Right kidney (tissue), 1 donor: ENCODE data around the gene MTFR1L.

Experiments
- DNase-seq: peaks from one replicate; pipeline ENCODE4 v3.0.0-alpha.2; 2016

MTFR1L gene

GRCh38 chr1:25861316-25862286, 41.8 kb downstream of the MTFR1L start:
- no peak for DNase-seq

GRCh38 chr1:25862785-25863485, 43.2 kb downstream of the MTFR1L start:
- DNase-seq = no peak

GRCh38 chr1:25863486-25864262, 43.9 kb downstream of the MTFR1L start:
- DNase-seq = no peak

DNA sequence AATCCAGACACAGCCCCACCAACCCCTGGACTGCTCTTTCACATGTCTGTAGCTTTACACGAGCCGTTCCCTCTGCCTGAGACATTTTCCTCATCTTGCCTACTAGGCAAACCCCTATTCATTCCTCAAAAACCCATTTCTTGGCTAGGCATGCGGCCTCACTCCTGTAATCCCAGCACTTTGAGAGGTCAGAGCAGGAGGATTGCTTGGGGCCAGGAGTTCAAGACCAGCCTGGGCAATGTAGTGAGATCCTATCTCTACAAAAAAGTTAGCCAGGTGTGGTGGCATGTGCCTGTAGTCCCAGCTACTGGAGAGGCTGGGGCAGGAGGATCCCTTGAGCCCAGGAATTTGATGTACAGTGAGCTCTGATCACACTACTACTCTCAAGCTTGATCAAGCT, 44.7 kb downstream of the MTFR1L start:
- no peak for DNase-seq

DNA sequence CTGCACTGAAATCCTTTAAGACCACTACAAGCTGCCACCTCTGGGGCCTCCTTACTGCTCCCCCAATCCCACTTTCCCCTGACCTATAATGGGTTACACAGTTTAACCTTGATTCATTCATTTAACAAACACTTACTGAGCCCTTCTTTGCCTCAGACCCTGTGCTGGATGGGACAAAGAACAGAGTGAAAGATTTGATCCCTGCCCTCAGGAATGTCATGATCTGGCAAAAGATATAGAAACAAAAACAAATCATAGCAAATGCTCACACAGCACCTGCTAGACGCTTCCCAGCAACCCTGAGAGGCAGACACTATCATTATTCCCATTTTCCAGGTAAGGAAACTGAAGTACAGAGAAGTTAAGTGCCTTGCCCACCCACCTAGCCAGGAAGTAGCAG, 46.5 kb downstream of the MTFR1L start:
- DNase-seq = no peak

GRCh38 chr1:25867210-25867991, 47.6 kb downstream of the MTFR1L start:
- peak; percentile 55 for DNase-seq

DNA sequence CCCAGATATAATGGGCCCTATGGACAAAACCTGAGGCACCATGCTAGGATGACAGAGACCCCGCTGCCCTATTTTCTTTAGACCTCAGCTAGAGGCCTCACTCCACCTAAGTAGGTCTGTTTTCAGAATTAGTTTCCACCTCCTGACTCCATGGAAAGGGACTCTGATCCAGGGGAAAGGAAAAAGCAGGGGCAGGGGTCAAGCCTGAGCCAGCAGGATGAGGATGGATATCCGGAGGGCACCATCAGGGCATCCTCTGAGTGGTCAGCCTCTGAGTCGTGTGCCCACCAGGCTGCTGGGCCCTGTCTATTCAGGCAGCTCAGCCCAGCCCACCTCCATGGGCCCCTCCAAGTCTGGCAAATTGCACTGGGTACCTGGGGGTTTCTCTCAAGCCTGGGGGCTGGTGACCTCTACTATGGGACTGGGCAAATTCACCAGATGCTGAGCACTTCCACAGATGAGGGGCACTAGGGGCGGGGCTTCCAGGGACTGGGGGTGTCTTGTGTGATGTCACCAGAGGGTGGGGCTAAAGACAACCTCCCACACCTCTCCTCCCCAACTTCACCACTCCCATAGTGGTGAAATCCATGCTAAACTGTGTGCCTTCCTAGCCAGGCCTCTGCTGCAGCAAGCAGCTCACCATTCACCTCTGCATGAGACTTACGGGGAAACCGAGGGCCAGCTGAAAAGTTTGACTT, 50.3 kb downstream of the MTFR1L start:
- no peak for DNase-seq

DNA sequence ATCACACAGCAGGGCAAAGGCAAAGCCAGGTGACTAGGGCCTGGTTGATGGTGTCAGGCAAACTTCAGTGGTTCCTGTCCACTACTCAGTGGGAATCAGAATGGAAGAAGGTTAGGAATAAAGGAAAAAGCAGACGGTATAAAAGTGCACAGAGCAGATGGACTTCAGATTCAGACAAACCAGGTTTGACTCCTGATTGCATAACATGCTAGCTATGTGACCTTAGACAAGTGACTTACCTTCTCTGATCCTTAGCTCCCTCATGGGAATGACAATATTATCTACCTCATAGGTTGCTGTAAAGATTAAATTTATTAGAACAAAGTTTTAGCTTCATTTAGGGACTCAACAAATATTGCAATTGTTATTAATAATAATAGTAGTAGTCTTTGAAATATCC, 50.9 kb downstream of the MTFR1L start:
- DNase-seq = no peak

DNA sequence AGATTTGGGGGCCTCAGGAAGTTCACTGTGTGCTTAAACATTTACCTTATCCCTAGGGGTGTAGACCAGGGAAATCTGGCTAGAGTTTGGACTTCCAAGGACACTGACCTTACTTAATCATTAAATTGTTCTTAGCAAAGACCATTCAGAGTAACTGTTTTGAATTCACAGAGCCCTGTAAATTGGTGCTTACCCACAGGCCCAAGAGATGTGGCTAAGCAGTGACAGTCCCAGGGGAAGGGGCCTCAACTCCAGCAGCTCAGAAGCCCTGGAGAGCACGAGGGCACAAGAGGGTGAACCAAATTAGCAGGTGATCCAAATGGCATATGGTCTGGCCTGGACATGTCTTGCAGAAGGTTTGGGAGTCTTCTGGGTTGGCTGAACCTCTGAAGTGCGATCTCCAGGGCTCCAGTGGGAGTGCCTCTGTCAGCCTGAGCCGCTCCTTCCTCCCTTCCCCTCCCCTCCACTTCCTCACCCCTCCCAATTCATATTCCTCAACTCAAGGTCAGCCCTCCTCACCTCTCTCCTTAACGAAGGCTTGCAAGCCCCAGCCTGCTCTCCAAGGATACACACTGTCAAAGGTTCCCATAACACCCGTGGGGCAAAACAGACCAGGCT, 51.4 kb downstream of the MTFR1L start:
- DNase-seq = peak; percentile 27

DNA sequence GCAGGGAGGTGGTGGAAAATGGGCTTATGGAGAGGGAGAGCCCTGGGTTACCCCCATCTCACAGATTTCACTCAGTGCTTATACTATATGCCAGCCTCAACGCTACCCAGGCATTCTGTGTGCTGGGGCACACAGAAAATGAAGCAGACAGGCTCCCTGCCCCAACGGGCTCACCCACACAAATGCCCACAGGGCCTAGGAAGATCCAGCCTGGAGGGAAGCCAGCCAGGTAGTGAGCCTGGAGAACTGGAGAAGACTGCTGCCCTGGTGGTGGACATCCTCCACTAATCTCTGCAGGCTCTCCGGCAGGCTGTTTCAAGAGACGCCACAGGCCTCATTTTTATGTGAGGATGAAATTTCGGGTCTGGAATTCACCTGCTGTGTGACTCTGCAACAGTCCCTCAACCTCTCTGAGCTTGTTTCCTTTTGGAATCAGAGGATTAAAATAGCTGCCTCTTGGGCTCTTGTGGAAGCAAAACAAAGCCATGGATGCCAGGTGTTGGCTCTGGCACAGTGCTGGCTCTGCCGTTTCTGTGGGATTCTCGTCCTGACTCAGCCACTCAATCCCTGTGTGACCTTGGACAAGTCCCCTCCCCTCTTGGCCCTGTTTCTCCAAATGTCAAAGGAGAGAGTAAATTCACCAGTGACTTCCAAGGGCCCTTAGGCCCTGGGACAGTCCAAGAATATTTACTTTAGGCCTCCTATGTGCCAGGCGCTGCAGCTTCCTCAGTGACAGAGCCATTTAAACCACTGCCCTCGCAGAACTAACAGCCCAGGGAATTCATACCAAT, 52.1 kb downstream of the MTFR1L start:
- no peak for DNase-seq

- no peak for DNase-seq
These were observed 53.0 kb downstream of the MTFR1L start for GRCh38 chr1:25872713-25873112.

GRCh38 chr1:25873120-25873519, 53.4 kb downstream of the MTFR1L start:
- DNase-seq = no peak

- no peak for DNase-seq
These were observed 54.5 kb downstream of the MTFR1L start for GRCh38 chr1:25874209-25874608.

DNA sequence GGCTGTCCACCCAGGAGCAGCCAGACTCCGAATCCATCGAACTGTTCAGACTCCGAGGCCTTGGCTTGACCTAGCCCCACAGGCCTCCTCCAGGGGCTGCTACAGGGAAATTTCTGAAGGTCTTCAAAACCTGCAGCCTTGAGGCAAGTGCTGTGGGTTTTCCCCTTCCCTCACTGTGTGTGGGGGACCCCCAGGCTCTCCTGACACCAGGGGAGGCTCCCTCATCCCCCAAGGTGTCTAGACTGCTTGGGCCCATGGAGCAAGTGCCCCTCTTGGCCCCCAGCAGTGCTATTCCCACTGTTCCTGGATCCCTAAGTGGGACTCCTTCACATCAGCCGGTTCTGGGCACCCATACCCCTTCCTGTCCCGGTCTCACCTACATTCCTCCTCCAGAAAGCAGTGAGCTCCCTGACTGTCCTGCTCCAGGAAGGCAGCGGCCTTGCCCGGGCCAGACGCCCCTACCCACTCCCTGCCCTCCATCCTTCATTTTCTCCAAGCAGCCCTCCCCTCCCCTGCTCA, 54.9 kb downstream of the MTFR1L start:
- no peak for DNase-seq

- DNase-seq = peak; percentile 89
These were observed 55.6 kb downstream of the MTFR1L start, which contains the start of gene PAQR7 for GRCh38 chr1:25875154-25875855. TSS of gene PAQR7 (minus strand) at chr1:25875708. CDS start at chr1:25863839, 11,869 bp downstream.

DNA sequence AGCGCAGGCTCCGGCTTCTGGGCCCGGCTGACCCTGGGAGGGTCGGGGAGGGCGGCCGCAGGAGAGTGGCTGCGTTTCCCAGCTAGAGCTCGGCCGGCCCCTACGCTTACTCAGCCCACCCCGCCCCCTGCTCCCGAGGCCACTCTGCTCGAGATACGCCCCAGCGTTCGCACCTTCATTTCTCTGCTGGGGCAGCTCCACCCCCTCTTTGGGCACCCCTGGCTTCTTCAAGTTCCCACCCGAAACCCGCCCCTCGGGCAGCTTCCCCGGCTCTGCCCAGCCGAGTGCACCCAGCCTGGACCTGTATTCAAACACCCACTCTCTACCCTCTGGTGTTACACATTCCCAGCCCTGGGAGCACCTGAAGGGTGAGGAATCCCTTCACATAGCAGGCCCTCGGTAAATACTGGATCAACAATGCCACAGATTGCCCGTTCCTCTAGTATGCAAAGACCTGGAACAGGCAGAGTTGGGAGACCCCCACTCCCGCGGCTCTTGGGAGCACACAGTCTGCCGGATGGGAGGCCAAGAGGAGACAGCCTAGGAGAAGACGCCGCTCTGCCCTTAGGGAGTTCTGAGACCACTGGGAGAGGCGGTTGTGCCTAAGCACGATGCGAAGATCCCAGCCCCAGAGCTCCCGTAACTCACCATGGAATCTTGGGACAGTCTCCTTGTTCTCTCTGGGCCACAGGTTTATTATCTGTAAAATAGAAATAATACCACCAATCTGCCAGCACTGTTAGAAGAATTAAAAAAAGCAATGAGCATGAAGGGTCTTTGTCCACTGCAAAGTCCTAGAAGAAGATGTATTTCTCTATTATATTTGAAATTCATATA, 56.3 kb downstream of the MTFR1L start:
- DNase-seq = no peak

DNA sequence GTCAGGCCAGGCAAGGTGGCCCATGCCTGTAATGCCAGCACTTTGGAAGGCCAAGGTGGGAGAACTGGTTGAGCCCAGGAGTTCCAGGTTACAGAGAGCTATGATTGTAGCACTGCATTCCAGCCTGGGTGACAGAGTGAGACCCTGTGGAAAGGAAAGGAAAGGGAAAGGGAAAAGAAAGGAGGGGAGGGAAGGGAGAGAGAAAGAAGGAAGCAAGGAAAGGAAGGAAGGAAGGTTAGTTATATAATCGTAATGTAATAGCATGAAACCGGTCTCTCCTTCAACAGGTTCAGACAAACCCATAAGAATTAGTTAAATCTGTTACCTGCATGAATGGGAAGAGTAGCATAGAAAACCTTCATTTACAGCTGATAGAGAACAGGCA, 56.9 kb downstream of the MTFR1L start:
- no peak for DNase-seq

- no peak for DNase-seq
These were observed 57.4 kb downstream of the MTFR1L start for GRCh38 chr1:25877155-25877554.
